HG03575 (cell line): ENCODE results near the gene GPR153.

ENCODE experiments used
- ATAC-seq: cut with Tn5 transposase; IDR thresholded peaks from one replicate; pipeline ENCODE4 v1.9.1; 2021; ENCODE audit not compliant: unreplicated experiment, insufficient number of reproducible peaks, low FRiP score; ENCODE audit errors: extremely low read depth

GPR153 gene

DNA sequence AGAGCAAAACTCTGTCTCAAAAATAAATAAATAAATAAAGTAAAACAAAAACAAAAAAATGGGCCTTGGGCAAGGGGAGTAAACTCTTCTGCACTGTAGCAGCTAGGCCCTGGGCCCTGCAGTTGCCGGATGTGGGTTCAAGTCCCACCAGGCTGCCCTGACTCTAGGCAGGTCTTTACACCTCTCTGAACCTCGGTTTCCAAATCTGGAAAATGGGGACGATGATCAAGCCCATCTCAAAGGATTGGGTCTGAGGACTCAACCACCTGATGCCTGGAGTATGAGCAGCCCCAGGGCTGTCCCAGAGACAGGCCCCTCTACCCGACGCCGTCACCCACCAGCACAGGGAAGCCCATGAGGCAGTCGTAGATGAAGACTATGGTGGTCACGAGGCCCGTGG lies 7.5 kb downstream of the GPR153 start:
- no peak for ATAC-seq

DNA sequence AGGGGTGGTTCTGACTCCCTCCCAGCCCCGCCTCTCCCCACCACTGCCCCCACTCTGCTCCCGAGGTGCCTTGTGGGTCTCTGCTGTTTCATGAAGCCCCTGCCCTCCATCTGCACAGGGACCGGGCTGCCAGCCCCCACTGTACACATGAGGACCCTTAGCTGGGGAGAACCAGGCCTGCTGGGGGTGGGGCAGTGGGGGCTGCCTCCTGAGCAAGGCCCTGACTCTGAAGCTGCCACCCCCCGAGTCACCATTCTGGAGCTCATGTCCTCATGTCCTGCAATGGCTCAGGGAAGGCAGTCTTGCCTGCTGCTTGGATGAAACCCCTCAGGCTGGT lies 8.6 kb downstream of the GPR153 start:
- no peak for ATAC-seq

DNA sequence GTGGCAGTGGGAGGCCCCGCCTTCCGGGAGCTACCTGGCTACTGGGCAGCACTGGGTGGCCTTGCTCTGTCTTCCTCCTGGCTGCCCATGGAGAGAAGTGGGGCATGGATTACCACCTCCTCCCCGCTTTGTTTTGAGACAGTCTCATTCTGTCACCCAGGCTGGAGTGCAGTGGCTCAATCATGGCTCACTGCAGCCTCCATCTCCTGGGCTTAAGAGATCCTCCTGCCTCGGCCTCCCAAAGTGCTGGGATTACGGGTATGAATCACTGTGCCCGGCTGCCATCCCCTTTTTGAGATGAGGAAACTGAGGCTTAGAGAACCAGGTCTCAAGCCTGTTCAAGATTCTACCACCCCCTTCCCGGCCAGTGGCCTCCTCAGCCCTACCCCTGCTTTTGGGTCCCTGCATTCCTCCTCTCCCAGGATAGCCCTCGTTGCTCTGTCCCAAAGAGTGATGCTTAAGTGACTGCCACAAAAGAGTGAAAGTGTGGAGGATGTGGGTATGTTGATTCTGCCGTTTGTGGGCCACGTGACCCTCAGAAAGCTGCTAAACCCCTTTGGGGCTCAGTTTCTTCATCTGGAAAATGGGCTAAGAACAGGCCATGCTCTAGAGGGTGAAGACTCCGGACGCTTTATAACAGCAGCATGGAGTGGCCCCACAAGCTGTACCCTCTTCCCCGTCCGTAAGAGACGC lies 9.1 kb downstream of the GPR153 start:
- no peak for ATAC-seq

GRCh38 chr1:6251233-6251632 lies 9.7 kb downstream of the GPR153 start:
- no peak for ATAC-seq

DNA sequence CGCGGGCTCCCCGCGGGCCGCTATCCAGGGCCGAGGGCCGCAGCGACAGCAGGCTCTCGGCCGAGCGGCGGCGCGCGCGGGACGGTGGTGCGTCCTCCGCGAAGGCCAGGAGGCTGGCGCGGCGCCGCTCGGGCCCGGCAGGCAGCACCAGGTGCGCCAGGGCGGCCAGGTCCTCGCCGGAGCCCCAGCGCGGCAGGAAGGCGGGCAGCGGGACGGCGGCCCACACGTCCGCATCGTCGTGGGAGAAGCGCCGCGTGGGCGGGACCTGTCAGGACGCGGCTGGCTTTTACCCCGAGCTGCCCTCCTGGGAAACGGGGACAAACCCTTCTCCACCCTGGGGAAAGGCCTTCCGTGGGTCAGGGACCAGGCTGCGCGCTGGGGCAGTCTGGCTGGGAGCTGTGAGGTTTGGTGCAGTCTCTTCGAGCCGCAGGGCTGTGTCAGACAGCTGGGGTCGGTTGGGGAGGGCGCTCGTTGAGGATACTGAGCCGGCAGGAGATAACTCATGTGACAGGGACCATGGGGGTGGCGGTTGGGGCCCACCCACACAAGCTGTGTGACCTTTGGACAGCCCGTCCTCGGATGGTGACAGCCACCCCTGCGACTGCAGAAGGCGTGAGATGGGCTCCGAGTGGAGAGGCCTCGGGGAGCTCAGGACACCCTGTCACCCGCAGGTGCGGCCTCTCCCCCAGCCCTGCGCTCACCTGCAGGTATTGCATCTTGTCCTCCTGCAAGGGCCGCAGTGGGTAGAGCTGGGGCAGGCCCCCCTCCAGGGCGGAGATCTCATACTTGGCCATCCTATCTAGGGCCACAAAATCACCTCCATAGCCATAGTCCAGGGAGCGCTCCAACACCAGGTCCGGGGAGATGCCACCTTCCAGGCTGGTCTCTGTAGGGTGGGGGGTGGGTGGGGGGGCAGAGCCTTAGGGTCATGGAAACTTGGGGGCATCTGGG lies 10.9 kb downstream of the GPR153 start:
- no peak for ATAC-seq

- ATAC-seq = no peak
These were observed 11.8 kb downstream of the GPR153 start for GRCh38 chr1:6248932-6249738.

DNA sequence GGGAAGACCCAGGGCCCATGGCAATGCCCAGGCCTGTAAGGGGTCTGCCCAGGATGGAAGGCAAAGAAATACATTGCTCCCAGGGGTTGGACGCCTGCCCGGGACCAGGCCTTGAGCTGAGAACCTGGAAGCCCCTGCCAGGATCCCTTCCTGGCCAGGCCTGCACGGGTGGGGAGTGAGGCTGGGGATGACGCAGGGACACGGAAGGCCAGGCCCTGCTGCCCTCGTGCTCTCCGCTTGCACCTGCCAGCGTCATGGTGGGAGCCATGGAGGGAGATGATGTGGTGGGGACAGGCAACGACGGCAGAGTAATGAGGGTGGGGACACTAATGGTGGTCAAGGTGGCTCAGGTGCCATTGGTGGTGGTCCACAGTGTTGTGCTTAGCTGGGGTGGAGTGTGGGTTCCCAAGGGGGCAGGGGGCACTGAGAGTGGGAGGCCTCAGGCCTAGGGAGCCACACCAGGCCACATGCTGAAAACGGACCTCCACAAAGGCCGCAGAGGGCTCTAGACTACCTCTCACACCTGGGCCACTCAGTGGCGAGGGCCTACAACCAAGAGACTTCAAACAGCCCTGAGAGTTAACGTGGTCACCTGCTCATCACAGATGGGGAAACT lies 12.6 kb downstream of the GPR153 start:
- ATAC-seq = no peak

DNA sequence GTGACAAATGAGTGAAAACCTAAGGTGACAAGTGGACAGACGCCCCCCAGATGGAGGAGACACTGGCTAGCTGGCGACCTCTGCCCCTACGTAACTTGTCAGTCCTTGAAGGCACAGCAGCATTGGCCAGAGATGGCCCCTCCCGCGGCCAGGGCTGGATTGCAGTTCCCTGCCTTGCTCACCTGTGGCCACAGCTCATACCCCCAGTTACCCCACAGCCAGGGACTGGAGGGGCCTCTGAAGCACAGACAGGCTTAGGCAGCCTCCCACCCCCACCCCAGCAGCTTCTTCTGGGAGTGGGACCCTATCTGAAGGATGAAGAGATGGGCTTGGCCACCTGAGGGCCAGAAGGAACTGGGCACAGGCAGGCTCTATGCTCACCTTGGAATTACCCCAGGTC lies 13.2 kb downstream of the GPR153 start:
- no peak for ATAC-seq

GRCh38 chr1:6246497-6247467 lies 14.1 kb downstream of the GPR153 start:
- no peak for ATAC-seq

DNA sequence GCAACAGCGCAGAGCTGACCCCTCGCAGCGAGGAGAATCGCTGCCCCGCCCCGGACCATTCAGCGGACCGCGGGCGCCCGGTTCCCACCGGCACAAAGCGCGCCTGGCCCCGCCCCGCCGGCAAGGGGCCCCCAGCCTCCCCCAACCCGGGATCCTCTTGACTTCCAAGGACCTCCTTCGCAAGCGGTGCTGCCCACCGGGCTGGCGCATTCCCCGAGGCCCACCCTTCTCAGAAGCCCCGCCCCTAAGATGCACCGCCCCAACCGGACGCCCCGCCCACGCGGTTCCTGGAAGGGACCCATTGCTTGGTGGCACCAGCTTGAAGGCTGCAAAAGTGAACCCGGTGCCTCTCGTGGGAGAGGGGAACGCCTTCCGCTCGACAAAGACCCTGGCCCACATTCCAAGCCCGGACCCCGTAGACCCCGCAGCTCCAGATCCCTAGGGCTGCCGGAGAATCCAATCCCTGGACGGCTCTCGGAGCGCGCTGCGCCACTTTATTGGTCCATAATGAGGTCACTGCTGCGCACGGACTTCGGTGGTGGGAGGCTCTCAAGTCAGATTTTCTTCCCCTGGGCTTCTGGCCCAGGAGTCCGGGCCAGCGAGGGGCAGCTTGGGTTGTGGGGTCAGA lies 14.9 kb downstream of the GPR153 start:
- ATAC-seq = no peak

GRCh38 chr1:6245086-6245868 lies 15.6 kb downstream of the GPR153 start:
- ATAC-seq = no peak

GRCh38 chr1:6244401-6245049 lies 16.4 kb downstream of the GPR153 start:
- ATAC-seq = no peak

- no peak for ATAC-seq
These were observed 16.9 kb downstream of the GPR153 start, which contains the start of gene HES3 for GRCh38 chr1:6243993-6244392. TSS of gene HES3 (plus strand) at chr1:6244179. CDS start at chr1:6244366, 187 bp downstream.

DNA sequence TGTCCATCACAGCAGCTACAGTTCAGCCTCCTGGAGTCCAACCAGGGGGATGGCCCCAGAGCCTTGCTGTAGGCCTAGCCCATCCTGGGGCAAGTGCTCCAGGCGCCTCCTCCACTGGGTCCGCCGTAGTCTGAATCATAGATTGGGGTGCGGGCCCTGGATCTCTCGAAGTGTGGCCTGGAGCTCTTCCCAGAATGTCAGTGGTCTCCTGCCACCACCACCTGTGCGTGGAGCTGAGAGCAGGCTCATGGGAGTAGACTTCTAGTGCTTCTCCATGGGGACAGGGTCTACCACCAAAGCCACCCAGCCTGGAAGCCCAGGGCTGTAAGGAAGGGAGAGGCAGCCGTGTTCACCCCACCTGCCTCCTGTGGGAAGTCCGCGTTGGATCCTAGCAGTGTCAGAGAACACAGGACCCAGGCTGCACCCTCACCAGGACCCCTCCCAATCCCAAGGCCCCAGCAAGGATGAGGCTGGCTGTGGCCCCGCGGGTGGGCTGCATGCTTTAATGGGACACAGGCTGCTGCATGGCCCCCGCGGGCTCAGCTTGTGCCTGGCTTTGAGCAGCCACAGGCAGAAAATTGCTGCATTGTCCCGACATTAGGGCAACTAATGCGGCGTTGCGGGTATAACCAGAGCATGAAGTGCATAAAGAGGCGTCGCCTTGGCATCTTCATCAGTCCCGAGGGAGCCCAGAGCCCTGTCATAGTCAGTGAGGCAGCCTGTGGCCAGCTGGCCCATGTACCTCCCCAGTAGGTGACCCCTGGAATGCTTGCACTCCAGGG lies 17.7 kb downstream of the GPR153 start:
- ATAC-seq = no peak

GRCh38 chr1:6241887-6242740 lies 18.8 kb downstream of the GPR153 start:
- no peak for ATAC-seq
